ENCODE measurements around the gene APOBR.
"Not testable (repeated sequence)": the region's sequence is repeated elsewhere in the genome, so short reads cannot be mapped to it uniquely, and the experiment has no call there.

The APOBR gene

GRCh38 chr16:28482026-28482425 is 12.4 kb upstream of the APOBR start:
- TF ChIP-seq TARDBP (IDR thresholded peaks at IDR 0.05) (no peak), SP1 (IDR thresholded peaks at IDR 0.05) (no peak), ZNF384 (IDR thresholded peaks at IDR 0.05) (no peak), L3MBTL2 (conservative IDR thresholded peaks at IDR 0.05) (no peak)
- ChIA-PET CTCF (no interaction called here), POLR2A (no interaction called here)
- no peak for DNase-seq (ENCODE audit: extremely low spot score)

DNA sequence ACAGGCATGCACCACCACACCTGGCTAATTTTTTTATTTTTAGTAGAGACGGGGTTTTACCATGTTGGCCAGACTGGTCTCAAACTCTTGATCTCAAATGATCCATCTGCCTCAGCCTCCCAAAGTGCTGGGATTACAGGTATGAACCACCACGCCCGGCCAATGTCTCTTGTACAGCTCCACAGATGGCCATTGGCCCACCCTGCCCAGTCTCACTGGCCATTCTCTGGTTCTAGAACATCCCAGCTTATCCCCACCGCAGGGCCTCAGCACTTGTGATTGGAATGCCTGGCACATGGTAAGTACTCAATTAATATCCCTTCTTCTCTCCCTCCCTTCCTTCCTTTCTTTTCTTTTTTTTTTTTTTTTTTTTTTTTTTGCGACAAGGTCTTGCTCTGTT is 11.1 kb upstream of the APOBR start:
- POLR2A ChIA-PET; CTCF ChIA-PET; DNase-seq (ENCODE audit: extremely low spot score): not testable (repeated sequence)

GRCh38 chr16:28486266-28486665 is 8.2 kb upstream of the APOBR start:
- ChIA-PET CTCF (no interaction called here), POLR2A (no interaction called here)
- no peak for DNase-seq (ENCODE audit: extremely low spot score)
- TF ChIP-seq NFRKB (IDR thresholded peaks at IDR 0.05) (no peak), SP1 (IDR thresholded peaks at IDR 0.05) (no peak), FOXK2 (IDR thresholded peaks at IDR 0.05) (no peak), SUZ12 (IDR thresholded peaks at IDR 0.05) (no peak), L3MBTL2 (conservative IDR thresholded peaks at IDR 0.05) (no peak), BHLHE40 (IDR thresholded peaks at IDR 0.05; ENCODE audit: borderline replicate concordance) (no peak), CTBP1 (IDR thresholded peaks at IDR 0.05; ENCODE audit: borderline replicate concordance) (no peak), FOXM1 (IDR thresholded peaks at IDR 0.05; ENCODE audit: borderline replicate concordance) (no peak), TARDBP (IDR thresholded peaks at IDR 0.05) (no peak), ZNF384 (IDR thresholded peaks at IDR 0.05) (no peak), PKNOX1 (IDR thresholded peaks at IDR 0.05) (no peak), LEF1 (IDR thresholded peaks at IDR 0.05; ENCODE audit: borderline replicate concordance) (no peak)

DNA sequence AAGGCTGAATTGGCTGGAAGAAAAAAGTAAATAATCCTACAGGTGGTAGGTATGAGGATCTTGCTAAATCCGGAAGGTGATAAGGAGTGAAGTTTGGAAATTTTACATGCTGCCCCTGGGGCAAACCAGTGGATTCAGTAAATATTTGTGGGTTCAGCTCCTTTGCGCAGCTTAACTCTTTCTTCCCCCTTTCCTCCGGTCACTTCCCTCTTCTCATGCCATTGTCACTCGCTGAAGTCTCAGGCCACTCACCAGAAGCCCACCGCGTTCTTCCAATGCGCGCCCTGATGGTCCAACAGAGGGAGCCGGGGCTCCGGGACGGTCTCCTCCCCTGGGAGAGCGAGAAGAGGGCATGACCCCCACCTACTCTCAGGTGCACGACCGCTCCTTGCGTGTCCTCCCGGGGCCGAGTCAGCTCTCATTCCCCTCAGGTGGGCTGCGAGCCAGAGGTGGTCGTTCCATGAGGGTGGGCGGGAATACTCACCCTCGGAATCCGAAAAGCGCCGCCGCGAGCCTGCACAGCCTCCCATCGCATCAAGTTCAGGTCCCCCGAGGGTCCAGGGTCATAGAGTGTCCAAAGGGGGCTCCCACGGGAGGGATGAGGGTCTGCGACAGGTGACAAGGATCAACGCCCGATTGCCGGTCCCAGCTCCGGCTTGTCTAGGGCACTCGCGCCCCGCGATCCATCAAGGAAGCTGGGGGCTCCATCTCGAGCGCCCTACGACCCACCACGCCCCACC is 3.0 kb upstream of the APOBR start:
- ChIA-PET CTCF (no interaction called here), POLR2A (interaction anchor here (1.0 to 1.5 kb wide), 2 partner anchors 13 to 22 kb away, joined by 3 to 5 read pairs; no protein-coding TSS in a partner anchor)
- TF ChIP-seq ARNT (IDR thresholded peaks at IDR 0.05) (no peak), TARDBP (IDR thresholded peaks at IDR 0.05) (no peak), FOXA1 (IDR thresholded peaks at IDR 0.05) (no peak), PKNOX1 (IDR thresholded peaks at IDR 0.05) (no peak), FOXM1 (IDR thresholded peaks at IDR 0.05; ENCODE audit: borderline replicate concordance) (no peak), ELF4 (IDR thresholded peaks at IDR 0.05) (no peak), SUZ12 (IDR thresholded peaks at IDR 0.05) (no peak), SP1 (IDR thresholded peaks at IDR 0.05) (no peak)
- peak; percentile 40 for DNase-seq (ENCODE audit: extremely low spot score)

GRCh38 chr16:28491970-28492474 is 2.4 kb upstream of the APOBR start, which contains the start of gene CLN3:
Gene CLN3, minus strand, starts transcription at chr16:28492074. Its CDS starts 315 bp downstream, at chr16:28491759.
- TF ChIP-seq ZNF384 (IDR thresholded peaks at IDR 0.05) (peak; percentile 99), FOXK2 (IDR thresholded peaks at IDR 0.05) (no peak), HDGF (IDR thresholded peaks at IDR 0.05; ENCODE audit: borderline replicate concordance) (no peak), NFRKB (IDR thresholded peaks at IDR 0.05) (peak; percentile 93), CTBP1 (IDR thresholded peaks at IDR 0.05; ENCODE audit: borderline replicate concordance) (no peak), L3MBTL2 (conservative IDR thresholded peaks at IDR 0.05) (peak; percentile 96), SP1 (IDR thresholded peaks at IDR 0.05) (no peak), LEF1 (IDR thresholded peaks at IDR 0.05; ENCODE audit: borderline replicate concordance) (no peak), BHLHE40 (IDR thresholded peaks at IDR 0.05; ENCODE audit: borderline replicate concordance) (no peak), ARNT (IDR thresholded peaks at IDR 0.05) (no peak), ELF4 (IDR thresholded peaks at IDR 0.05) (peak; percentile 99), SUZ12 (IDR thresholded peaks at IDR 0.05) (no peak)
- ChIA-PET CTCF (no interaction called here), POLR2A (interaction anchor here (1.0 to 1.5 kb wide), 2 partner anchors 12 to 21 kb away, joined by 3 to 5 read pairs; no protein-coding TSS in a partner anchor)
- DNase-seq (ENCODE audit: extremely low spot score): peak; percentile 92

GRCh38 chr16:28492511-28492910 is 1.9 kb upstream of the APOBR start:
- ChIA-PET POLR2A (interaction anchor here (1.0 kb wide), 1 partner anchor 21 kb away, joined by 3 read pairs; no protein-coding TSS in a partner anchor), CTCF (no interaction called here)
- no peak for DNase-seq (ENCODE audit: extremely low spot score)
- no peak for TF ChIP-seq SP1 (IDR thresholded peaks at IDR 0.05)
- TF ChIP-seq LEF1 (IDR thresholded peaks at IDR 0.05; ENCODE audit: borderline replicate concordance): no peak
- no peak for TF ChIP-seq ZNF384 (IDR thresholded peaks at IDR 0.05)
- no peak for TF ChIP-seq BHLHE40 (IDR thresholded peaks at IDR 0.05; ENCODE audit: borderline replicate concordance)
- no peak for TF ChIP-seq ARNT (IDR thresholded peaks at IDR 0.05)
- TF ChIP-seq TARDBP (IDR thresholded peaks at IDR 0.05): no peak
- TF ChIP-seq SUZ12 (IDR thresholded peaks at IDR 0.05): no peak
- no peak for TF ChIP-seq ELF4 (IDR thresholded peaks at IDR 0.05)
- no peak for TF ChIP-seq CTBP1 (IDR thresholded peaks at IDR 0.05; ENCODE audit: borderline replicate concordance)
- no peak for TF ChIP-seq FOXA1 (IDR thresholded peaks at IDR 0.05)
- TF ChIP-seq NFRKB (IDR thresholded peaks at IDR 0.05): no peak
- no peak for TF ChIP-seq L3MBTL2 (conservative IDR thresholded peaks at IDR 0.05)

GRCh38 chr16:28495098-28495793 is 803 bp downstream of the APOBR start:
- ChIA-PET POLR2A (no interaction called here), CTCF (no interaction called here)
- DNase-seq (ENCODE audit: extremely low spot score): no peak
- TF ChIP-seq FOXA1 (IDR thresholded peaks at IDR 0.05) (no peak), NFRKB (IDR thresholded peaks at IDR 0.05) (no peak), SUZ12 (IDR thresholded peaks at IDR 0.05) (no peak), ZNF384 (IDR thresholded peaks at IDR 0.05) (no peak), ELF4 (IDR thresholded peaks at IDR 0.05) (no peak), TARDBP (IDR thresholded peaks at IDR 0.05) (no peak), PKNOX1 (IDR thresholded peaks at IDR 0.05) (no peak), SP1 (IDR thresholded peaks at IDR 0.05) (no peak), BHLHE40 (IDR thresholded peaks at IDR 0.05; ENCODE audit: borderline replicate concordance) (no peak), L3MBTL2 (conservative IDR thresholded peaks at IDR 0.05) (no peak), FOXM1 (IDR thresholded peaks at IDR 0.05; ENCODE audit: borderline replicate concordance) (no peak)
